DMS53 treated with DMSO at 0.1 percent for 48 hours (cell line): ENCODE measurements around the gene MCHR1.
"Not testable (repeated sequence)": the region's sequence is repeated elsewhere in the genome, so short reads cannot be mapped to it uniquely, and the experiment has no call there.

ENCODE experiments used
- DNase-seq: peaks from one replicate; lab custom pipeline; 2025; ENCODE audit not compliant: unreplicated experiment; lab: John Stamatoyannopoulos, UW

Gene MCHR1

DNA sequence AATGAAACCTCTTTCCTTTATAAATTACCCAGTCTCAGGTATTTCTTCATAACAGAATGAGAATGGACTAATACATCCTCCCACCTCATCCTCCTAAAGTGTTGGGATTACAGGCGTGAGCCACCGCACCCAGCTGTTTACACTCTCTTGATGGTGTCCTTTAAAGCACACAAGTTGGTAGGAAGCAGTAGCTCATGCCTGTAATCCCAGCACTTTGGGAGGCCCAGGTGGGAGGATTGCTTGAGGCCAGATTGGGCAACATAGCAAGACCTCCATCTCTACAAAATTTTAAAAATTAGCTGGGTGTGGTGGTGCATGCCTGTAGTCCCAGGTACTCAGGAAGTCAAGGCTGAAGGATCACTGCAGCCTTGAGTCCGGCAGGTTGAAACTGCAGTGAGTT, 23.3 kb upstream of the MCHR1 start:
- DNase-seq: not testable (repeated sequence)

DNA sequence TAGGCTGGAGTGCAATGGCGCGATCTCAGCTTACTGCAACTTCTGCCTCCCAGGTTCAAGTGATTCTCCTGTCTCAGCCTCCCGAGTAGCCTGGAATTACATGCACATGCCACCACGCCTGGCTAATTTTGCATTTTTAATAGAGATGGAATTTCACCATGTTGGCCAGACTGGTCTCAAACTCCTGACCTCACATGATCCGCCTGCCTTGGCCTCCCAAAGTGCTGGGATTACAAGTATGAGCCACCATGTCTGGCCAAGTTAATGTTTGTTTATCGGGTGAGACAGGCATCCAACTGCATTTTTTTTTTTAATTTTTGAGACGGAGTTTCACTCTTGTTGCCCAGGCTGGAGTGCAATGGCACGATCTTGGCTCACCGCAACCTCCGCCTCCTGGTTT, 22.6 kb upstream of the MCHR1 start:
- not testable (repeated sequence) for DNase-seq

DNA sequence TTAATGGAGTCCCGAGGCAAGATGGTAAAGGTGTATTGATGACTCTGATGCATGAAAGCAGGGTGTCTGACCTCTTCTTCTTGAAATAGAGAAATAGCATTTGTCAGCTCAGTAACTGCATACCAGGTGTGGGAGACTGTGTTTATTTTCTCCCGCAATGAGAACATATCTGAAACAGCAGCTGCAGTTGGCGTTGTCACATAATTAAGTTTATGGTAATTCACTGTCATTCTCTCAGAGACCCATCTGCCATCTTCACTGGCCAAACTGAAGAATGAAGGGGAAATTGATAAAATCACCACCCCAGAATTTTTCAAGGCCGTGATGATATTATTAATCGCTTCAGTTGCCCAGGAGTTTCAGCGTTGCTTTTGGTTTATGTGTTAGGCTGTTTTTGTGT, 20.1 kb upstream of the MCHR1 start:
- DNase-seq: no peak

DNA sequence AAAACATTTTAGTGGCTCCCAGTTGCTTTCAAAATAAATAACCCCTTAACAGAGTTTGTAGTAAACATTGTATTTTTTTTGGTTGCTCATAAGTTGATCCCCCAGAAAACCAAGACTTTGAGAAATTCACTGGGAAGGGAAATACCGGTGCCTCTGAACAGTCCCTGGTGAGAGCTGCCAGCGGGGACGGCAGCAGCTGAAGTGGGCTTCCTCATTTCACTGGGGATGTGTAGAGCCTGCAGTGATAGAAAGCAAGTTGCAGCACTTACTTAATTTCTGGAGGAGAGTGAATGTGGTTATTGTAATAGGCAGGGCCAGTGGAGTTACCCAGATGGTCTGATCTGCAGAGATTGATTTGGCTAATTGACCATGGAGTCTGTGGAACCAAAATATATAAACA, 18.6 kb upstream of the MCHR1 start:
- DNase-seq: no peak

DNA sequence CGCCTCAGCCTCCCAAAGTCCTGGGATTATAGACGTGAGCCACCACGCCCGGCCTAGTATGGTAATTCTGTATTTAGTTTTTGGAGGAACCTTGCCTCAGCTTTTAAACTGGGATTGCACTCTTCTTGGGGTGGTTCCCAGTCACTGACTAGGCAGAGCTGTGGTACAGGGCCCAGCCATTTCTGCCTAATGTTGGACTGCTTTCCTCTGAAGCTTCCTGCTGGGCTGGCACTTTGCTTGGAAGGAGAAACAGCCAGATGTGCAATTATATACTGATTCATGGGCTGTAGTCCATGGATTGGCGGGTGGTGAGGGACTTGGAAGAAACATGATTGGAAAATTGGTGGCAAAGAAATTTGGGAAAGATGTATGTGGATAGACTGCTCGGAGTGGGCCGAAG, 17.6 kb upstream of the MCHR1 start:
- DNase-seq: no peak

DNA sequence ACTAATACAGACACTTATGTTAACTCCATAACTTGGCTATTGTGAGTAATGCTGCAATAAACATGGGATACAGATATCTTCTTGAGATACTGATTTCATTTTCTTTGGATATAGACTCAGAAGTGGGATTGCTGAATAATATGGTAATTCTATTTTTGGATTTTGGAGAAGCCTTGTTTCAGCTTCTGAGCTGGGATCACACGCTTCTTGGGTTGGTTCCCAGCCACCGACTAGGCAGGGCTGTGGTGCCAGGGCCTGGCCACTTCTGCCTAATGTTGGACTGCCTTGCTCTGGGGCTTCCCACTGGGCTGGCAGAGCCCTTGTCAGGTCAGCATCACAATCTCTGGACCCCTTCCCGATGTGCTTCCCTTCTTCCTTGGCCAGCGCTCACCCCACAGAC, 14.0 kb upstream of the MCHR1 start:
- no peak for DNase-seq

DNA sequence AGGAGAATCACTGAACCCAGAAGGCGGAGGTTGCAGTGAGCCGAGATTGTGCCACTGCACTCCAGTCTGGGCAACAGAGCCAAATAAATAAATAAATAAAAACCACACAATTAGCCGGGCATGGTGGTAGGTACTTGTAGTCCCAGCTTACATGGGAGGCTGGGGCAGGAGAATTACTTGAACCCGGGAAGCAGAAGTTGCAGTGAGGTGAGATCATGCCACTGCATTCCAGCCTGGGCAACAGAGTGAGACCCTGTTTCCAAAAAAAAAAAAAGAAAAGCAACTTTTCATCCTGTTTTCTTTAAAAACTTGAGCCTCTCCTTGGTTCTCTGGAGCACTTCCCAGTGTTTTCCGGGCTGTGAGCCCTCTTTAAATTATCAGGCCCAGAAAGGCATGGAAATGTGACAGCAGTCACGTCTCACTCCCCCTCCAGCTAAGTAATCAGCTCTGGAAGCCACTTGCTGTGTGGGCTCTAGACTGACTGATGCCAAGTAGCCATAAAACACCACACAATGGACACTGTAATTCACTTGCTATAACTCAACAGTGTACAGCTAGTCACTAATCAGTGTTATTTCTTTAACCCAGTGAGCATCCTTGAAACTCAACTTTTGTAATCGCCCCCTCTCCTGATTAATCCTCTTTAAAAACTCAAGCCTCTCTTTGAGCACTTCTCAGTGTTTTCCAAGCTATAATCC, 13.0 kb upstream of the MCHR1 start:
- DNase-seq: no peak

DNA sequence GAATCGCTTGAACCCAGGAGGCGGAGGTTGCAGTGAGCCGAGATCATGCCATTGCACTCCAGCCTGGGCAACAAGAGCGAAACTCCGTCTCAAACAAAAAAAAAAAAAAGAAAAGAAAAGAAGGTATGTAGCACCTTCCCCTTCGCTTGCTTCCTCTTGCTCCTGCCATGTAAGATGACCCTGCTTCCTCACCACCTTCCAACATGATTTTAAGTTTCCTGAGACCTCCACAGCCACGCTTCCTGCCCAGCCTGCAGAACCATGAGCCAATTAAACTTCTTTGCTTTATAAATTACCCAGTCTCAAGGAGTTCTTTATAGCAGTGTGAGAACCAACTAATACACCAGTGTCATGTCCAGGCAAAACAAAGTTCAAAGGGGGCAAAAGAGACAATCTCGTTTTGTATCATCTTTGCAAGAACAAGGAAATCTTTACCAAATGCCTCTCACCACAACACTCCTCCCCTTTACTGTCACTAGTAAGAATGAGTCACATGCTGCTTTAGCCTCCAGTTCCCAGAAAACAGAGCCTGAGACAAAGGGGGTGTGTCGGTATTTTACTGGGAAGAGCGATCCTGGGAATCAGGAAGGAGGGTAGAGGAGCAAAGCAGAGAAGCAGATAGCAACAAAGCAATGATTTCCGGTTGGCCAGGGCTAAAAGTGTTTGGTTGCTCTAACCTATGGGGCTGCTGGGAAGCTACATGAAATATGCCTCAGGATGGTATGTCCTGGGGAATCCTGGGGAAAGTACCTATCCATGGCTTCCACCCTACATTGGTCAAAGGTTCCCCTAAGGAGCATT, 10.5 kb upstream of the MCHR1 start:
- DNase-seq: no peak

DNA sequence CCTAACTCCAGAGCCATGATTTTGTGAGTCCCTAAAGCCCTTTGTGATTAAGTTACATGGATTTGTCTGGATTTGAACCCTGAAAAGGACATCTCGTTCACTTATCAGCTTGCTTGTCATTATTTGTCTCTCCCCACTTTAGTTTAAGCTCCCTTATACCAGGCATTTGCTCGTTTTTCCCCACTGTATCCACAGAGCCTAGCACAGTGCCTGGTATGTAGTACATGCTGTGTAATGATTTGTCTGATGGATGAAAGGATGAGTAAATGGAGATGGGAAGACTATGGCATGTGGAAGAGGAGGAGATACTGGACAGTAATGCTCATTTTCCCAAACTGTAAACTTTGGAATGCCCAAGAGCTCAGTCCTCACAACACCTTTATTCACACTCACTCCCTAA, 9.2 kb upstream of the MCHR1 start:
- DNase-seq: no peak

DNA sequence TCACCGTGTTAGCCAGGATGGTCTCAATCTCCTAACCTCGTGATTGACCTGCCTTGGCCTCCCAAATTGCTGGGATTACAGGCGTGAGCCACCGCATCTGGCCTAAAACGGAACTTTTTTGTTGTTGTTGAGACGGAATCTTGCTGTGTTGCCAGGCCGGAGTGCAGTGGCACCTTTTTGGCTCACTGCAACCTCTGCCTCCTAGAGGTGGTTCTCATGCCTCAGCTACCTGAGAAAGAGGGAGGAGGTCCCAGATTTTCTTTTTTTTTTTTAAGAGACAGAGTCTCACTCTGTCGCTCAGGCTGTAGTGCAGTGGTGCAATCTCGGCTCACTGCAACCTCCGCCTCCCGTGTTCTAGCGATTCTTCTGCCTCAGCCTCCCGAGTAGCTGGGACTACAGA, 7.9 kb upstream of the MCHR1 start:
- DNase-seq: no peak

DNA sequence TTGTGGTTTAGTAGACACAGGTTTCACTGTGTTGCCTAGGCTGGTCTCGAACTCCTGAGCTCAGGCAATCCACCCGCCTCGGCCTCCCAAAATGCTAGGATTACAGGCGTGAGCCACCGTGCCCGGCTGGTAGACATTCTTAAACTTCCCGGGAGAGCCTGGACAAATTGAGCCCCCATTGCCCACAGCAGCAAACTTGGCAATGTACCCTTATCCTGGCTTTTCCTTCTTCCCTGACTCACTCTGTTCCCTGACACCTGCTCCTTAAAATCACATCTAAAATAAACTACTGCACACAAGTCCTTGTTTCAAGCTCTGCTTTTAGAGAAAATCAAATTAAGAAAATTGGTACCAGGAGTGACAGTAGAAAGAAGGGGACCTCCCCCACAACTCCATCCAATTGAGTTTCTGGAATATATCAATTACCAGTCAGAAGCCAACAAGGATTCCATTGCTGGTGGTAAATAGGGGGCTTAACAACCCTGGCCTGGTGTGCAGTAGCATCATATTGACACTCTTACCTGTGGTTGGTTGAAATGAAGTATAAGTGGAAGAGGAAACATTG, 7.4 kb upstream of the MCHR1 start:
- DNase-seq: no peak

DNA sequence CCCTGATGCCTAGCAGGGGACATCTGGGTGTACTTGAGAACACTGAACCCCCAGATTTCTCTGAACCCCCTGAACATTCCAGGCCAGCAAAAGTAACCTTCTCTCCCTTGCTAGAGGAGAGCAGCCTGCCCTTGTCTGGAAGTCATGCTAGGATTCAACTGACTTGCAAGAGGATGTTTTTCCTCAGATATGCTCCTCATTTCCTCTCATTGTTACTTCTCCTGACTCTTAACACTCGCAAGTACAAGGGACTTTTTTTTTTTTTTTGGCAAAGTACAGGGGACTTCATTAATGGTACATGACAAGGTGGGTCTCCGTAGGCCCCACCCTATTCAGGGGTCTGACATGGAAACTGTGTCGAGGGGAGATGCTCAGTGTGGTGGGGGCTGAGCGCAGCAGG, 6.3 kb upstream of the MCHR1 start:
- DNase-seq: no peak

DNA sequence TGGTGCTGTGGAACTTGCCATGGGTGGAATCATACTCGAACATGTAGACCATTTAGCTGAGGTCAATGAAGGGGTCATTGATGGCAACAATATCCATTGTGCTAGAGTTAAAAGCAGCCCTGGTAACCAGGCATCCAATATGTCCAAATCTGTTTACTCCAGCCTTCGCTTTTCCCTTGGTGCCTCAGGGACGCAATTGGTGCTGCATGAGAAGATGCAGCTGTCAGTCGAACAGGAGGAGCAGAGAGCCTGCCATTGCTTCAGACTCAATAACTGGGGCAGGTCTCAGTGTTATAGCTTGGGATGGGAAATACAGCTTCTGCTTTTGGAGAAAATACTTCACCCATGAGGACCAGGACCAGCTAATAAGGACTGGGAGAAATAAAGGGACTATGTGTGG, 5.0 kb upstream of the MCHR1 start:
- DNase-seq: no peak

DNA sequence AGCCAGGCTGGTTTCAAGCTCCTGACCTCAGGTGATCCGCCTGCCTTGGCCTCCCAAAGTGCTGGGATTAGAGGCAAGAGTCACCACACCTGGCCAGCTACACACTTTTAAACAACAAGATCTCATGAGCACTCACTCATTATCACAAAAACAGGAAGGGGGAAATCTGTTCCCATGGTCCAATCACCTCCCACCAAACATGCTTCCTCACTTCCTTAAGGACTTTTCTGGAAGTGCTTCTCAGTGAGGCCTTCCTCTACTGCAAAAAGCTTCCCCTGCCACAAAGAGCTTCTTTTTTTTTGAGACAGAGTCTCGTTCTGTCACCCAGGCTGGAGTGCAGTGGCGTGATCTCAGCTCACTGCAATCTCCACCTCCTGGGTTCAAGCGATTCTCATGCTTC, 3.1 kb upstream of the MCHR1 start:
- DNase-seq: not testable (repeated sequence)

DNA sequence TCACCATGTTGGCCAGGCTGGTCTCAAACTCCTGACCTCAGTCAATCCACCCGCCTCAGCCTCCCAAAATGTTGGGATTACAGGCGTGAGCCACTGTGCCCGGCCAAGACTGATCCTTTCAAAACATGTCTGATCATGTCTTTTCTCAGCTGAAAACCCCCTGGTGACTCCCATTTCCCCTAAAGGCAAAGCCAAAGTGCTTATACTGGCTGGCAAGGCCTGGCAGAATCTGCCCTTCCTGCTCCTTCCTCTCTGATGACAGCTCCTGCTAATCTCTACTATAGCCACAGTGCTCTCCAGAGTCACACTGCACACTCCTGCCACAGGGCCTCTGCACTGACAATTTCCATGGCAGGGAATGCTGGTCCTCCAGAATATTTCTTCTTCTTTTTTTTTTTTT, 2.6 kb upstream of the MCHR1 start:
- DNase-seq: no peak

DNA sequence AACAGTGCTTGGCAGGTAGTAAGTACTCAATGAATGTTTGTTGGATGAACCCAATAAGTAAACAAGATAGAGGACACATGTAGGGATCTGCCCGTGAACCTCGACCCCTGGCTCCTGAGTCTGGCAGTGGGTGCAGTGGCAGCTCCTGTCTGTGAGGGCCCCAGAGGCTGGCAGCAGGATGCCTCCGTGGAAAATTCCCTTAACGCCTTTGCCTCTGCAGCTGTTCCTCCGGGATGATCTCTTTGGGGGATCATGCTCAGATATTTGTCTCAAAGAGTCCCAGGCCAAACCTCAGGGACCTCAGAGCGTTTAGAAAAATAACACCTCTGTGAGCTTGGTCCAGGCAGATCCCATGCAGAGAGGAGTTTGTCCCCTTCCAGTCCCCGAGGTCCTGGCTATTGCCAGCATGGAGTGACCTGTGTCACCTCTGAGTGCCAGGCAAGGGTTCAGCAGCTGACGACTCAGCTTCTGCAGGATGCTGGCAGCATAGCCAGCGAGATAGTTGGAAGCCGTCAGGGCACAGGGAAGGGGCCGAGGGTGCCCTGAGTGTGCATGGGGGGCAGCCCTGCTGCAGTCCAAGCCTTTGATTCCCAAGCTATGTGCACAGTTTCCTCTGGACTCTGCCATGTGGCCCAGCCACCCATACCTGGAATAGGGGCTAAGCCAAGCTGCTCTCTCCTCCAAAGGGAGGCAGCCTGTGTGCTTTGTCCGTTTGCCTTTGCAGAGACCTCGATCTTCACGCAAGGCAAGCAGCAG, 613 bp upstream of the MCHR1 start:
- DNase-seq: no peak

DNA sequence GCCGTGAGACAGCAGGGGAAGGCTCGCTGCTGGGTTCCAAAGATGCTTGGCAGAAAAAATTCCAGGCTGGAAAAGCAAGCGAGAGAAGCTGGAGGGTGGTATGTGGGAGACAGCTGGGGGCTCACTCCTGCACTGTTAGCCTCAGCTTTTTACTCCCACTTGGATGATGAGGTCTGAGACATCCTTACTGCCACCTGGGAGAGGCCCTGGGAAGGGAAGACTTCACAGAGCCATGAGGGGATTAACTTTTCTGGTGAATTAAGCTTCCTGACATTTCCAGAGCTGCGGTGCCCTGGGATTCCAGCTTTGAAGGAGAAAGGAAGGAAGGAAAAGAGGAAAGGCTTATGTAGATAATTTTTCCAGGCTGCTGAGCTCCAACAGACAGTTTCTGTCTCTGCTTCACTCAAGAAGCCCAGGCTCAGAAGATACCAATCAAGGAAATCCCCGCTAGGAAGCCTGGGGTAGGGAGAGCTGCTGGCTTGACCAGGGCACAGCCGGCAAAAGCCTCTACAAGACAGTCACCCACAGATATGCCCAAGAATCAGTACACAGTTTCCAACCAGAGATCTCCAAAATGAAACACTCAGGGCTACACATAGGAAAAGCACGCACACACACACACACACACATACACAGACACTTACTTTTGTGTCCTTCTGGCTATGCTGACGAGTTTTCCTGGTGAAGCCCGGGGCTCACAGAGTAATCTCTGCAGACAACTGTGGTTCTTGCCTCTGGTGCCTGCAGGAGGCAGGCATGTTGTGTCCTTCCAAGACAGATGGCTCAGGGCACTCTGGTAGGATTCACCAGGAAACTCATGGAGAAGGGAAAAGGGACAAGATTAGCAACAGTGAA, 907 bp downstream of the MCHR1 start:
- no peak for DNase-seq

DNA sequence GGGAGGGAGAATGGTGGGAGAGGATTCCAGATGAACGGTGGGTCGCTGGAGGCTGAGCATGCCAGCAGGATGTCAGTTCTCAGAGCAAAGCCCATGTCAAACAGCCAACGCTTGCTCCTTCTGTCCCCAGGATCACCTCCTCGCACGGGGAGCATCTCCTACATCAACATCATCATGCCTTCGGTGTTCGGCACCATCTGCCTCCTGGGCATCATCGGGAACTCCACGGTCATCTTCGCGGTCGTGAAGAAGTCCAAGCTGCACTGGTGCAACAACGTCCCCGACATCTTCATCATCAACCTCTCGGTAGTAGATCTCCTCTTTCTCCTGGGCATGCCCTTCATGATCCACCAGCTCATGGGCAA, 1.5 kb downstream of the MCHR1 start:
- no peak for DNase-seq

DNA sequence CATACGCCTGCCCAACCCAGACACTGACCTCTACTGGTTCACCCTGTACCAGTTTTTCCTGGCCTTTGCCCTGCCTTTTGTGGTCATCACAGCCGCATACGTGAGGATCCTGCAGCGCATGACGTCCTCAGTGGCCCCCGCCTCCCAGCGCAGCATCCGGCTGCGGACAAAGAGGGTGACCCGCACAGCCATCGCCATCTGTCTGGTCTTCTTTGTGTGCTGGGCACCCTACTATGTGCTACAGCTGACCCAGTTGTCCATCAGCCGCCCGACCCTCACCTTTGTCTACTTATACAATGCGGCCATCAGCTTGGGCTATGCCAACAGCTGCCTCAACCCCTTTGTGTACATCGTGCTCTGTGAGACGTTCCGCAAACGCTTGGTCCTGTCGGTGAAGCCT, 2.2 kb downstream of the MCHR1 start:
- DNase-seq: no peak

DNA sequence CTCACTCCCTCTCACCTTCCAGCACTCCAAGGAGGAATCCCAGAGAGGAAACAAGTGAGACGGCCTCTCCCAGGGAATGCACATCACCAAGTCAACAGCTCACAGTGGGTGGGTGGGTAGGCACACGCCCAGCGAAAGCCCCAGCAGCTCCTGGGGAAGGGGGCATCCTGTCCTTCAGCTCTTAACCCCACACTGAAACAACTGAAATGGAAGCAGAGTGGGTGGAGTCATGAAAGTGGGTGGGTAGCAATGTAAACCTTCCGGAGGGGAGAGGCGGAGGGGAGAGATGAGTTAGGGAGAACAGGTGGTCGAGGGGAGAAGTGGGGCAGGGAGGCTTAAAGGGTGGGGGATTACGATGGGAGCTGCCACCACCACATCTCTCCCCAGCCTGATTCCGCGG, 5.4 kb downstream of the MCHR1 start:
- DNase-seq: no peak

DNA sequence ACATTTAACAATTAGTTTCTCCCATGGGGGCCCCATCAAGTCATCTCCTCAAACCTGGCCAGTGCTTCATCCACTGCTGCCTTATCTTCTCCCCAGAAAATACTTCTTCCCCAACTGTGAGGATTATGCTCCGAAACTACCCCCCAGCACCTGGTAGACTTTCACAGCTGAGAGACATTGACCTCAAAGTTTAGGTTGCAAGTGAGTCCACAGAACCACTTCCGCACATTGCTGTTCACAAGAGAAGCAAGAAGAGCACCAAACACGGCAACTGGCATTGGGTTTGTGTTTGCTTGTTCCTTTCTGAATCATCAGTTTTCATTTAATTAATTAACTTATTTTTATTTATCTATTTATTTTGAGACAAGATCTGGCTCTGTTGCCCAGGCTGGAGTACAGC, 6.1 kb downstream of the MCHR1 start:
- no peak for DNase-seq
